HEK293 (cell line): ENCODE results near the gene ATP2B3.
A peak's percentile ranks its signal among the peaks of the same experiment; 100 is the strongest.

Experiments used
- CTCF ChIA-PET: fragments of 350-600 bp; formaldehyde crosslinking; extraction: SDS; loops from one replicate; lab custom pipeline; 2021; ENCODE audit warnings: antibody characterized with exemption; lab: Yijun Ruan, JAX
- POLR2A ChIA-PET: fragments of 300-600 bp; formaldehyde crosslinking; extraction: SDS; loops from one replicate; lab custom pipeline; 2020; ENCODE audit warnings: antibody characterized with exemption, inconsistent platforms; lab: Yijun Ruan, JAX
- H3K27ac ChIP-seq: fragments of 200-500 bp; sonication (Bioruptor generic); 2 replicates; pipeline ENCODE4 v1.5.1; 2014; ENCODE audit warnings: low read depth, low read length, control low read depth, inconsistent platforms; ENCODE audit errors: extremely low read depth
- H3K36me3 ChIP-seq, 2 experiments: fragments of 200-500 bp in 1 of 2; sonication (Bioruptor generic) in 1 of 2; 1 replicate in 1 of 2; 2 replicates in 1 of 2; pipeline ENCODE4 v1.5.1; 2014 to 2017; ENCODE audit warnings: inconsistent platforms in 2 of 2, low read length in 2 of 2; ENCODE audit not compliant: control insufficient read depth in 2 of 2, insufficient read depth in 1 of 2
- H3K4me1 ChIP-seq: fragments of 200-500 bp; sonication (Bioruptor generic); 2 replicates; pipeline ENCODE4 v1.5.1; 2014; ENCODE audit warnings: mild to moderate bottlenecking, low read length, inconsistent platforms; ENCODE audit not compliant: control insufficient read depth, insufficient read depth
- H3K4me3 ChIP-seq: 2 replicates; pipeline ENCODE4 v1.5.1; 2011; ENCODE audit warnings: low read depth, mild to moderate bottlenecking, control low read depth, low read length, moderate library complexity
- H3K9me3 ChIP-seq: fragments of 200-500 bp; sonication (Bioruptor generic); 2 replicates; pipeline ENCODE4 v1.5.1; 2014; ENCODE audit warnings: low read depth, low read length, inconsistent platforms; ENCODE audit not compliant: control insufficient read depth, insufficient read depth
- BCL11A ChIP-seq: fragments of 450-650 bp; formaldehyde crosslinking; IDR thresholded peaks from 2 replicates; pipeline ENCODE4 v1.5.1; 2016; ENCODE audit warnings: low read depth, missing biosample characterization, missing genetic modification characterization
- CTCF ChIP-seq: fragments of 450-650 bp; formaldehyde crosslinking; IDR thresholded peaks from 2 replicates; pipeline ENCODE4 v1.5.1; 2016; ENCODE audit warnings: missing biosample characterization, missing genetic modification characterization
- GLI2 ChIP-seq: fragments of 450-650 bp; formaldehyde crosslinking; IDR thresholded peaks from 2 replicates; pipeline ENCODE4; 2017; ENCODE audit warnings: missing biosample characterization, missing genetic modification characterization, low read depth, borderline replicate concordance
- GLIS2 ChIP-seq: fragments of 450-650 bp; formaldehyde crosslinking; IDR thresholded peaks from 2 replicates; pipeline ENCODE4 v1.5.1; 2016; ENCODE audit warnings: missing biosample characterization, missing genetic modification characterization
- KLF10 ChIP-seq: fragments of 450-650 bp; IDR thresholded peaks from 2 replicates; pipeline ENCODE4 v1.5.1; 2018; ENCODE audit warnings: missing biosample characterization, mild to moderate bottlenecking, missing genetic modification characterization
- SCRT2 ChIP-seq: fragments of 450-650 bp; formaldehyde crosslinking; IDR thresholded peaks from 2 replicates; pipeline ENCODE4 v1.5.1; 2016; ENCODE audit warnings: missing biosample characterization, missing genetic modification characterization
- SP2 ChIP-seq: fragments of 450-650 bp; formaldehyde crosslinking; IDR thresholded peaks from 2 replicates; pipeline ENCODE4 v1.5.1; 2016; ENCODE audit warnings: missing biosample characterization, missing genetic modification characterization
- SP7 ChIP-seq: fragments of 450-650 bp; formaldehyde crosslinking; IDR thresholded peaks from 2 replicates; pipeline ENCODE4 v1.5.1; 2016; ENCODE audit warnings: missing biosample characterization, missing genetic modification characterization
- YY2 ChIP-seq: fragments of 450-650 bp; formaldehyde crosslinking; IDR thresholded peaks from 2 replicates; pipeline ENCODE4 v1.5.1; 2016; ENCODE audit warnings: missing biosample characterization, missing genetic modification characterization
- ZBTB6 ChIP-seq: fragments of 450-650 bp; formaldehyde crosslinking; IDR thresholded peaks from 2 replicates; pipeline ENCODE4 v1.5.1; 2017; ENCODE audit warnings: missing biosample characterization, missing genetic modification characterization
- ZFP69B ChIP-seq: fragments of 450-650 bp; formaldehyde crosslinking; IDR thresholded peaks from 2 replicates; pipeline ENCODE4 v1.5.1; 2016; ENCODE audit warnings: missing biosample characterization, missing genetic modification characterization
- ZIC2 ChIP-seq: fragments of 450-650 bp; formaldehyde crosslinking; IDR thresholded peaks from 2 replicates; pipeline ENCODE4 v1.5.1; 2016; ENCODE audit warnings: missing biosample characterization, missing genetic modification characterization
- ZNF10 ChIP-seq: fragments of 450-650 bp; formaldehyde crosslinking; IDR thresholded peaks from 2 replicates; pipeline ENCODE4 v1.5.1; 2017; ENCODE audit warnings: missing biosample characterization, missing genetic modification characterization
- ZNF112 ChIP-seq: fragments of 450-650 bp; formaldehyde crosslinking; IDR thresholded peaks from 2 replicates; pipeline ENCODE4 v1.5.0; 2017; ENCODE audit warnings: missing biosample characterization, missing genetic modification characterization
- ZNF138 ChIP-seq: fragments of 450-650 bp; formaldehyde crosslinking; IDR thresholded peaks from 2 replicates; pipeline ENCODE4 v1.5.1; 2016; ENCODE audit warnings: missing biosample characterization, missing genetic modification characterization, borderline replicate concordance
- ZNF148 ChIP-seq: fragments of 450-650 bp; formaldehyde crosslinking; IDR thresholded peaks from 2 replicates; pipeline ENCODE4 v1.5.0; 2017; ENCODE audit warnings: missing biosample characterization, missing genetic modification characterization, borderline replicate concordance
- ZNF223 ChIP-seq: fragments of 450-650 bp; formaldehyde crosslinking; IDR thresholded peaks from 2 replicates; pipeline ENCODE4 v1.5.1; 2016; ENCODE audit warnings: missing biosample characterization, missing genetic modification characterization
- ZNF404 ChIP-seq: fragments of 450-650 bp; formaldehyde crosslinking; IDR thresholded peaks from 2 replicates; pipeline ENCODE4 v1.5.1; 2017; ENCODE audit warnings: missing biosample characterization, missing genetic modification characterization
- ZNF416 ChIP-seq: fragments of 450-650 bp; formaldehyde crosslinking; IDR thresholded peaks from 2 replicates; pipeline ENCODE4 v1.5.1; 2016; ENCODE audit warnings: missing biosample characterization, missing genetic modification characterization
- ZNF423 ChIP-seq: fragments of 450-650 bp; formaldehyde crosslinking; IDR thresholded peaks from 2 replicates; pipeline ENCODE4 v1.5.1; 2016; ENCODE audit warnings: missing biosample characterization, missing genetic modification characterization
- ZNF488 ChIP-seq: fragments of 450-650 bp; formaldehyde crosslinking; IDR thresholded peaks from 2 replicates; pipeline ENCODE4 v1.5.1; 2016; ENCODE audit warnings: missing biosample characterization, missing genetic modification characterization
- ZNF558 ChIP-seq: fragments of 450-650 bp; formaldehyde crosslinking; IDR thresholded peaks from 2 replicates; pipeline ENCODE4 v1.5.1; 2016; ENCODE audit warnings: missing biosample characterization, missing genetic modification characterization
- ZNF664 ChIP-seq: fragments of 450-650 bp; formaldehyde crosslinking; IDR thresholded peaks from 2 replicates; pipeline ENCODE4 v1.5.1; 2016; ENCODE audit warnings: missing biosample characterization, missing genetic modification characterization
- ZNF792 ChIP-seq: fragments of 450-650 bp; formaldehyde crosslinking; IDR thresholded peaks from 2 replicates; pipeline ENCODE4 v1.5.1; 2016; ENCODE audit warnings: missing biosample characterization, missing genetic modification characterization
- ZNF843 ChIP-seq: fragments of 450-650 bp; formaldehyde crosslinking; IDR thresholded peaks from 2 replicates; pipeline ENCODE4 v1.5.1; 2016; ENCODE audit warnings: missing biosample characterization, missing genetic modification characterization
- ZSCAN5A ChIP-seq: fragments of 450-650 bp; formaldehyde crosslinking; IDR thresholded peaks from 2 replicates; pipeline ENCODE4 v1.5.1; 2016; ENCODE audit warnings: missing biosample characterization, missing genetic modification characterization

The ATP2B3 gene

GRCh38 chrX:153624196-153625091, 107.0 kb downstream of the ATP2B3 start:
- ChIA-PET POLR2A (interaction anchor here (0.6 kb wide), 1 partner anchor 367 kb away, joined by 4 read pairs; no protein-coding TSS in a partner anchor), CTCF (no interaction called here)
- Histone ChIP-seq H3K27ac (no peak overlapping the region), H3K4me3 (no peak overlapping the region), H3K36me3 (no peaks in the 10 kb centered on the region), H3K4me1 (no peaks in the 10 kb centered on the region), H3K9me3 (no peaks in the 10 kb centered on the region)
- no peak for TF ChIP-seq YY2
- no peak for TF ChIP-seq ZNF404
- TF ChIP-seq ZNF10 = no peak
- TF ChIP-seq ZNF112 = no peak
- no peak for TF ChIP-seq ZSCAN5A (tag by site-specific recombination)
- no peak for TF ChIP-seq ZNF488
- no peak for TF ChIP-seq GLI2 (tag by site-specific recombination)
- no peak for TF ChIP-seq ZNF223 (tag by site-specific recombination)
- TF ChIP-seq ZNF138 (tag by site-specific recombination) = no peak
- TF ChIP-seq ZNF558 = no peak
- no peak for TF ChIP-seq ZNF416
- TF ChIP-seq ZBTB6 (tag by site-specific recombination) = no peak
- no peak for TF ChIP-seq ZFP69B (tag by site-specific recombination)
- TF ChIP-seq CTCF (tag by site-specific recombination) = no peak

GRCh38 chrX:153625271-153626024, 108.0 kb downstream of the ATP2B3 start:
- TF ChIP-seq ZFP69B (tag by site-specific recombination) (no peak), SP7 (tag by site-specific recombination) (no peak), ZNF148 (tag by site-specific recombination) (no peak), ZNF843 (no peak), GLIS2 (0 out of 2 replicates have a peak, but pooled peaks have one; percentile 18), ZIC2 (tag by site-specific recombination) (peak; percentile 30), SCRT2 (no peak), BCL11A (tag by site-specific recombination) (no peak), SP2 (tag by site-specific recombination) (no peak), ZNF664 (tag by site-specific recombination) (no peak), KLF10 (tag by site-specific recombination) (no peak), ZNF423 (tag by site-specific recombination) (no peak), ZNF792 (tag by site-specific recombination) (no peak)
- no peak overlapping the region for H3K27ac ChIP-seq
- ChIA-PET POLR2A (no interaction called here), CTCF (interaction anchor here (1.1 kb wide), 2 partner anchors 10 to 71 kb away, joined by 3 to 8 read pairs; no protein-coding TSS in a partner anchor)
- no peaks in the 10 kb centered on the region for H3K4me1 ChIP-seq
- H3K36me3 ChIP-seq = no peaks in the 10 kb centered on the region
- no peak overlapping the region for H3K4me3 ChIP-seq
- no peaks in the 10 kb centered on the region for H3K9me3 ChIP-seq
